ENCODE results near the gene KIF6. TPM values are rescaled to one million over a fixed set of nuclear protein-coding genes. Genes with fewer than 3 reads are reported as not detected.

KIF6 gene
- total and polyA plus RNA-seq, 7 experiments from 2014 or later: 0.75 TPM; not detected in 6

DNA sequence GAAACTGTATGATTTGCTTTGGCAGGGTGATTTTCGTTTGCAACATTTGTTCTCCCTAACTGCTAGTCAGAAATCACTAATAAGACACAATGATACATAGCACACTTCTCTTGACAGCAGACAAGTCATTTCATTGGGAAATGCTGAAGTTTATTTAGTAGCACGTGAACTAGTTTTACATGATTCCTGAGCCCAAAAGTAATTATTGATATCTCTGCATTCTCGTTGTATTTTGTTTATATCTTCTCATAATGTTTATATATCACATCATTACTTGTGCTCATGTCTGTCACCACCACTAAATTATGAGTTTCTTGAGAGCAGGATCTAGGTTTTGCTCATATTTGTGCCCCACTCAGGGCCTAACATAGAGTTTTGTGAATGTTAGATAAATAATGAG lies 151.7 kb downstream of the KIF6 start:
- Histone ChIP-seq H3K9me3 (ENCODE audit: control insufficient read depth in 2 of 3, low read length in 3 of 3) (no peaks in the 10 kb centered on the region), H3K27ac (ENCODE audit: low read depth, low read length) (no peak overlapping the region), H3K27me3 (ENCODE audit: control insufficient read depth in 2 of 2, insufficient read depth in 2 of 2, low read length in 2 of 2) (no peaks in the 10 kb centered on the region), H3K36me3 (ENCODE audit: control insufficient read depth in 2 of 3, insufficient read depth in 3 of 3, low read length in 3 of 3) (no peaks in the 10 kb centered on the region), H3K4me3 (ENCODE audit: low read length) (no peak overlapping the region), H3K4me1 (ENCODE audit: control insufficient read depth in 2 of 2, insufficient read depth in 2 of 2, low read length in 2 of 2) (no peaks in the 10 kb centered on the region)
- H3K9me3 Mint-ChIP-seq: peaks cover 0 to 2% (median 0%) of the 10 kb centered on the region in 11 donors
- POLR2A ChIA-PET: no interaction called here
- H3K27ac Mint-ChIP-seq: no peak overlapping the region
- no peak for DNase-seq
- CTCF ChIA-PET: no interaction called here
- no peak overlapping the region for H3K4me3 Mint-ChIP-seq
- peaks cover 0 to 28% (median 17%) of the 10 kb centered on the region in 5 donors for H3K27me3 Mint-ChIP-seq
- intact Hi-C loops (cut with micrococcal nuclease): no loop called here
- ATAC-seq: no peak
- no peaks in the 10 kb centered on the region for H3K4me1 Mint-ChIP-seq
- no peaks in the 10 kb centered on the region for H3K36me3 Mint-ChIP-seq

DNA sequence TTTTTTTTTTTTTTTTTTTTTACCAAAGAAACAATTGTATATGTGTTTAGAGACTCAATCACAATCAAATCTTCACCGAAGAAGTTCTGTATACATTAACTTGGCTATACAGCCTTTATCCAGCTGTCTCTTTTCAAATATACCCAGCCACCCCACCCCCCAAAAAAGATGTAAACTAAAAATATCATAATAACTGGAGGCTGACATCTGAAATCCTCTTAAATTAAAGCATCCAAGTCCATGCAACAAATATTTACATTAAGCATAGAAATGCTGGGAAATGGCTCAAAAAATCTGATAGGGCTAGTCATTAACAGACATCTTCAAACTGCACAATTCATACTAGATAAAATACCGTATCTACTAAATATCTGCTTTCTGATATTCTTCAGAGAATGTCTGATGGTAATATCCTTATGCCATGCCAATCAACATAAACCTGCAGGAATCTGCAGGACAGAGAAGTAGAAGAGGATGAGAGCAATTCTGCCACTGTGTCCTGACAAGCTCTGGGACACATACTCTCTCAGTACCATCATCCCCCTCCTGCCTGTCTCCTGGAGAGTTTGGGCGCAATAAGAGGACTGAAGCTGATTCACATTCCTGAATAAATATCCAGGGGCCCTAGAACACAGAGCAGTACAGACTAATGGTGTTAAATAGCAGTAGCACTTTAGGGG lies 152.4 kb downstream of the KIF6 start:
- H3K27ac Mint-ChIP-seq: no peak overlapping the region
- H3K4me3 Mint-ChIP-seq: no peak overlapping the region
- H3K36me3 Mint-ChIP-seq: no peaks in the 10 kb centered on the region
- ChIA-PET POLR2A (no interaction called here), CTCF (no interaction called here)
- no peaks in the 10 kb centered on the region for H3K27me3 ChIP-seq (ENCODE audit: control insufficient read depth in 2 of 2, insufficient read depth in 2 of 2, low read length in 2 of 2)
- H3K4me1 ChIP-seq (ENCODE audit: control insufficient read depth in 2 of 2, insufficient read depth in 2 of 2, low read length in 2 of 2): no peaks in the 10 kb centered on the region
- H3K4me3 ChIP-seq (ENCODE audit: low read length): no peak overlapping the region
- intact Hi-C loops (cut with micrococcal nuclease): no loop called here
- no peaks in the 10 kb centered on the region for H3K36me3 ChIP-seq (ENCODE audit: control insufficient read depth in 2 of 3, insufficient read depth in 3 of 3, low read length in 3 of 3)
- peaks cover 0 to 2% (median 0%) of the 10 kb centered on the region in 11 donors for H3K9me3 Mint-ChIP-seq
- DNase-seq: no peak
- peaks cover 0 to 28% (median 17%) of the 10 kb centered on the region in 5 donors for H3K27me3 Mint-ChIP-seq
- no peak for ATAC-seq
- H3K27ac ChIP-seq (ENCODE audit: low read depth, low read length): no peak overlapping the region
- no peaks in the 10 kb centered on the region for H3K4me1 Mint-ChIP-seq
- no peaks in the 10 kb centered on the region for H3K9me3 ChIP-seq (ENCODE audit: control insufficient read depth in 2 of 3, low read length in 3 of 3)

DNA sequence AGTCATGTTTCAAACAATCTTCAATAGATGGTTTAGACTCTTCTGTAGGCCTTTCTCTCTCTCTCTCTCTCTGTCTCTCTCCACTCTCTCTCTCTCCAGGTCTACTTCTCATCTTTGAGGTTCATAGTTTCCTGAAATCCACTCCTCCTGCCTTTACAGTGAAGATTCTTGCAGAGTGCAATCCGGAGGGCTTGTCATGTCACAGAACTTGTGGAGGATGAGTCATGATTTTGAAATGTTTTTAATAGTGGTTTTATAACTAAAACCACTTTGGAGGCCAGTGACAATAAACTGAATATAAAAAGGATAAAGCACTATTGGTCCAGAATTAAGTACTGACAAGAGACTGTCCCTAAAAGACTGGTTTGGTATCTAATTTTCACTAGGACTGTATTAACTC lies 156.3 kb downstream of the KIF6 start:
- peaks cover 8 to 28% (median 12%) of the 10 kb centered on the region in 5 donors for H3K27me3 Mint-ChIP-seq
- H3K4me3 Mint-ChIP-seq: no peak overlapping the region
- CTCF ChIA-PET: interaction anchor here (0.7 kb wide), 1 partner anchor 1863 kb away, joined by 3 read pairs; no protein-coding TSS in a partner anchor
- H3K36me3 Mint-ChIP-seq: no peaks in the 10 kb centered on the region
- peaks cover 0 to 2% (median 0%) of the 10 kb centered on the region in 11 donors for H3K9me3 Mint-ChIP-seq
- Histone ChIP-seq H3K27me3 (ENCODE audit: control insufficient read depth in 2 of 2, insufficient read depth in 2 of 2, low read length in 2 of 2) (no peaks in the 10 kb centered on the region), H3K27ac (ENCODE audit: low read depth, low read length) (no peak overlapping the region), H3K9me3 (ENCODE audit: control insufficient read depth in 2 of 3, low read length in 3 of 3) (no peaks in the 10 kb centered on the region), H3K4me1 (ENCODE audit: control insufficient read depth in 2 of 2, insufficient read depth in 2 of 2, low read length in 2 of 2) (no peaks in the 10 kb centered on the region), H3K36me3 (ENCODE audit: control insufficient read depth in 2 of 3, insufficient read depth in 3 of 3, low read length in 3 of 3) (no peaks in the 10 kb centered on the region), H3K4me3 (ENCODE audit: low read length) (no peak overlapping the region)
- intact Hi-C loops (cut with micrococcal nuclease): no loop called here
- ATAC-seq: no peak
- no peak overlapping the region for H3K27ac Mint-ChIP-seq
- POLR2A ChIA-PET: no interaction called here
- no peak for DNase-seq
- no peaks in the 10 kb centered on the region for H3K4me1 Mint-ChIP-seq

DNA sequence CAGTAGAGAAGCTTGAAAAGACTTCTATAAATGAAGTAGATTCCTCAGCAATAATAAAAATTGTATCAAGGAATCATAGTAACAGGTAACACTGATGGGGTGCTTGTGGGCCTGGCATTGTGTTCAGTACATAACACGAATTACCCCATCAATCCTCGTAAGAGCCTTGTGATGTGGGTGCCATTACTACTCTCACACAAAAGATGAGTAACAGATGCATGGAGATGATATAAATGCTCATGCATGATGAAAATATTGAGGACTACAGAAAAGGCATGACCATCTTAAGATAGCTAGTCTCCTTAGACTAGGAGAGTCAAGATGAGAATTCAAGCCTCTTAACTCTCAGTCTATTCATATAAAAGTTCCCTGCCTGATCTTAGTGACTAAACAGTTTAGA lies 158.1 kb downstream of the KIF6 start:
- H3K4me3 ChIP-seq (ENCODE audit: low read length): no peak overlapping the region
- no peak for ATAC-seq
- Mint-ChIP-seq H3K4me3 (no peak overlapping the region), H3K27me3 (peaks cover 8 to 21% (median 12%) of the 10 kb centered on the region in 5 donors), H3K4me1 (no peaks in the 10 kb centered on the region), H3K36me3 (no peaks in the 10 kb centered on the region), H3K9me3 (peaks cover 0 to 2% (median 0%) of the 10 kb centered on the region in 11 donors), H3K27ac (no peak overlapping the region)
- no peaks in the 10 kb centered on the region for H3K27me3 ChIP-seq (ENCODE audit: control insufficient read depth in 2 of 2, insufficient read depth in 2 of 2, low read length in 2 of 2)
- CTCF ChIA-PET: no interaction called here
- H3K4me1 ChIP-seq (ENCODE audit: control insufficient read depth in 2 of 2, insufficient read depth in 2 of 2, low read length in 2 of 2): no peaks in the 10 kb centered on the region
- no peak for DNase-seq
- POLR2A ChIA-PET: no interaction called here
- intact Hi-C loops (cut with micrococcal nuclease): no loop called here
- no peaks in the 10 kb centered on the region for H3K36me3 ChIP-seq (ENCODE audit: control insufficient read depth in 2 of 3, insufficient read depth in 3 of 3, low read length in 3 of 3)
- H3K27ac ChIP-seq (ENCODE audit: low read depth, low read length): no peak overlapping the region
- H3K9me3 ChIP-seq (ENCODE audit: control insufficient read depth in 2 of 3, low read length in 3 of 3): no peaks in the 10 kb centered on the region

DNA sequence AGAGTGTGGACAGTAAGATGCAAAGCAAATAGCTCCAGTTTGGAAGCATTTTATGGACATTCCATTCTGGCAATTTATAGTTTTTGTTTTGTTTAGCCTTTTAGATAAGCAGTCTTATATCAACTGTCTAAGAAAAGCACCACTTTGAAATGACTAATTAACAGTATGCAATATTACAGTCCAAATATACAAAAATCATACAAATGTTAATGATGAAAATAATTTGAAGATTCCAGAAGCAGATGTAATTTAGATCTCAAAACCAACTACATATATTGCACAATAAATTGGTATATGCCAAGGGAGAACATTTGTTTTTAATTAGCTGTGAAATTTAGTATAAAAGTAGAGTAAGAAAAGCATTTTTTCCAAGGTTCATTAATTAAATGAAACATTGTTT lies 158.8 kb downstream of the KIF6 start:
- DNase-seq (no peak), ATAC-seq (no peak)
- Histone ChIP-seq H3K9me3 (ENCODE audit: control insufficient read depth in 2 of 3, low read length in 3 of 3) (no peaks in the 10 kb centered on the region), H3K27me3 (ENCODE audit: control insufficient read depth in 2 of 2, insufficient read depth in 2 of 2, low read length in 2 of 2) (no peaks in the 10 kb centered on the region), H3K36me3 (ENCODE audit: control insufficient read depth in 2 of 3, insufficient read depth in 3 of 3, low read length in 3 of 3) (no peaks in the 10 kb centered on the region), H3K4me3 (ENCODE audit: low read length) (no peak overlapping the region), H3K4me1 (ENCODE audit: control insufficient read depth in 2 of 2, insufficient read depth in 2 of 2, low read length in 2 of 2) (no peaks in the 10 kb centered on the region), H3K27ac (ENCODE audit: low read depth, low read length) (no peak overlapping the region)
- H3K9me3 Mint-ChIP-seq: peaks cover 0 to 2% (median 0%) of the 10 kb centered on the region in 11 donors
- peaks cover 8 to 17% (median 14%) of the 10 kb centered on the region in 5 donors for H3K27me3 Mint-ChIP-seq
- no peaks in the 10 kb centered on the region for H3K36me3 Mint-ChIP-seq
- no peak overlapping the region for H3K4me3 Mint-ChIP-seq
- H3K4me1 Mint-ChIP-seq: no peaks in the 10 kb centered on the region
- CTCF ChIA-PET: no interaction called here
- no peak overlapping the region for H3K27ac Mint-ChIP-seq
- intact Hi-C loops (cut with micrococcal nuclease): no loop called here
- POLR2A ChIA-PET: no interaction called here

DNA sequence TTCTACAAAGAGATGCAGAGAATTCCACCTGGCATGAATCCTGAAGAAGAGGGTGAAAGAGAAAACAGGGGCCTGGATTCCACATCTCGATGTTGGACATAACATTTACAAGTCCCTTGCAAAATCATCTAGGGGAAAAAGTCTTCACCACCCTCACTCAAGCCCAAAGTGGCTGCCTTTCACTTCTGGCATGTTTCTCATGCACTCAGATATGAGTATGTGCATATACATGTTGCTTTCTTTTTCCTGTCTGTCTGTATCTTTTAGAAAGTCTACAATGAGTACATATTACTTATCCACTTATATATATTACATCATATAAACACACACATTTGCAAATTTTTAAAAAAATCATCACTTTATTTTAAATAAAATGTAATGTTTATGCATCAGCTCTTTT lies 159.3 kb downstream of the KIF6 start:
- Histone ChIP-seq H3K36me3 (ENCODE audit: control insufficient read depth in 2 of 3, insufficient read depth in 3 of 3, low read length in 3 of 3) (no peaks in the 10 kb centered on the region), H3K4me1 (ENCODE audit: control insufficient read depth in 2 of 2, insufficient read depth in 2 of 2, low read length in 2 of 2) (no peaks in the 10 kb centered on the region), H3K4me3 (ENCODE audit: low read length) (no peak overlapping the region), H3K27me3 (ENCODE audit: control insufficient read depth in 2 of 2, insufficient read depth in 2 of 2, low read length in 2 of 2) (no peaks in the 10 kb centered on the region), H3K9me3 (ENCODE audit: control insufficient read depth in 2 of 3, low read length in 3 of 3) (no peaks in the 10 kb centered on the region), H3K27ac (ENCODE audit: low read depth, low read length) (no peak overlapping the region)
- Mint-ChIP-seq H3K4me1 (no peaks in the 10 kb centered on the region), H3K4me3 (no peak overlapping the region), H3K27ac (no peak overlapping the region), H3K27me3 (peaks cover 8 to 16% (median 11%) of the 10 kb centered on the region in 5 donors), H3K9me3 (peaks cover 0 to 2% (median 0%) of the 10 kb centered on the region in 11 donors), H3K36me3 (no peaks in the 10 kb centered on the region)
- ChIA-PET POLR2A (no interaction called here), CTCF (no interaction called here)
- no peak for DNase-seq
- intact Hi-C loops (cut with micrococcal nuclease): no loop called here
- no peak for ATAC-seq

DNA sequence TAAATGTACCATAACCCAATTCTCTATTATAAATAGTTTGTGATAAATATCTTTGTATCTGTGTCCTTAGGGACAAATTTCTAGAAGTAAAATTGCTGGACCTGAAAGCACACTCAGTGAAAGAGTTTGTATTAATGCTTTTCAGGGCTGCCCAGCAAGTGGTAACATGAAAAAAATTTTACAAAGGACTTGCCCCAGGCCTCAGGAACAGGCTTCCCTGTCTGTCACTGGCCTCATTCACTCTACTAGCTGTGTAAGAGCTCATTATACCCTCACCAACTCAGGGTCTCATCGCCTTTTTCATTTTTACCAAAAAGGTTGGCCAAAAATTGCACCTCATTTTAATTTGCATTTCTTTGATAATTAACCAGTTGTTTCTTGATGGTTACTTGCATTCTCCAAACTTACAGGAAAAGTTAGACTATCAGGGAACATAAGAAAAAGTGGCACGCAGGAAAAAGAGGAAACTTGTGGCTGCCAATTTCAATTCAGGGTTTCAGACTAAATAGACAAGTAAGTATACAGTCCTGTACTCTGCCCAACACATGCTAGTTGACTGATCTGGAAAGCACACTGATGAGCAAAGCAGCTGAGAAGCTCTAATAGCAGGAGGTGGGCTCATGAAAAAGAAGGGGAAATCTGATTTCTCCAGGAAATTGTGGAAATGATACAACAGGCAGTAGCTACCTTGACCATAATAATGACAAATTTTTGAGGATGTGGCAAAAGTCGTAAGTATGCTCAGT lies 161.5 kb downstream of the KIF6 start:
- Mint-ChIP-seq H3K4me3 (no peak overlapping the region), H3K27ac (no peak overlapping the region), H3K4me1 (no peaks in the 10 kb centered on the region), H3K27me3 (peaks cover 5 to 17% (median 11%) of the 10 kb centered on the region in 5 donors), H3K9me3 (peaks cover 0 to 2% (median 0%) of the 10 kb centered on the region in 11 donors), H3K36me3 (no peaks in the 10 kb centered on the region)
- Histone ChIP-seq H3K4me3 (ENCODE audit: low read length) (no peak overlapping the region), H3K4me1 (ENCODE audit: control insufficient read depth in 2 of 2, insufficient read depth in 2 of 2, low read length in 2 of 2) (no peaks in the 10 kb centered on the region), H3K27me3 (ENCODE audit: control insufficient read depth in 2 of 2, insufficient read depth in 2 of 2, low read length in 2 of 2) (no peaks in the 10 kb centered on the region), H3K9me3 (ENCODE audit: control insufficient read depth in 2 of 3, low read length in 3 of 3) (no peaks in the 10 kb centered on the region), H3K27ac (ENCODE audit: low read depth, low read length) (no peak overlapping the region), H3K36me3 (ENCODE audit: control insufficient read depth in 2 of 3, insufficient read depth in 3 of 3, low read length in 3 of 3) (no peaks in the 10 kb centered on the region)
- POLR2A ChIA-PET: no interaction called here
- intact Hi-C loops (cut with micrococcal nuclease): no loop called here
- CTCF ChIA-PET: no interaction called here
- ATAC-seq (no peak), DNase-seq (no peak)

Data from naive thymus-derived CD4-positive, alpha-beta T cell (primary cell).